GM21786 (cell line): ENCODE measurements around the gene EFR3B.
"Not testable (repeated sequence)": the region's sequence is repeated elsewhere in the genome, so short reads cannot be mapped to it uniquely, and the experiment has no call there.

ENCODE experiments used
- ATAC-seq: cut with Tn5 transposase; IDR thresholded peaks from one replicate; pipeline ENCODE4 v1.9.1; 2021; ENCODE audit not compliant: unreplicated experiment

EFR3B gene

DNA sequence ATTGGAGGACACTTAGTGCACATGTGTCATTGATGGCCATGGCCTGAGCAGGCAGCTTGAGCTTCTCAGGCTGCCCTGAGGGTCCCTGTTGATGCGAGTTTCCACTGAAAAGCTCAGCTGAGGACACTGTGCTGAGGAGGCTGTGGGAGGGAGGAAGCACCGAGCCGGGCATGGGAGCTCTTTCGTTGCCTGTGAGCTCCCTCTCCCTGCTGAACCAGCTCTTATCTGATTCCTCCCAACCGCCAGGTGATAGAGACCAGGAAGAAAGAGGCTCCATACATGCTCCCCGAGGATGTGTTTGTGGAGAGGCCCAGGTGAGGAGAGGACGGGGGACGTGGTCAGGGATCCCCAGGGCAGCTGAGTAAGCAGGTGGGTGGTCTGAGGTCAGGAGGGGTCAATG is 99.2 kb downstream of the EFR3B start:
- no peak for ATAC-seq

DNA sequence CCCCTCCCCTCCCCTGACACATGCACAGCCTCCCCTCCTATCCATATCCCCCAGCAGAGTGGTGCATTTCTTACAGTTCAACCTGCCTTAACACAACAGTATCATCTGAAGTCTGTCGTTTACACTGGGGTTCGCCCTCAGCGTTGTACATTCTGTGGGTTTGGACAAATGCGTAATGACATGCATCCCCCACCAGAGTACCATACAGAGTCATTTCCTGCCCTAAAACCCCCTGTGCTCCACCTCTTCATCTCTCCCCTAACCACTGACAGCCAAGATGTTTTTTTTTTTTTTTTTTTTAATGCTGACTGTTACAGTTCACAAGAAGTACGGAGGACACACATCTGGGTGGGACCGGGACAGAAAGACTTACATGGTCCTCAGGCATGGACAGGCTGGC is 103.9 kb downstream of the EFR3B start:
- ATAC-seq = no peak

DNA sequence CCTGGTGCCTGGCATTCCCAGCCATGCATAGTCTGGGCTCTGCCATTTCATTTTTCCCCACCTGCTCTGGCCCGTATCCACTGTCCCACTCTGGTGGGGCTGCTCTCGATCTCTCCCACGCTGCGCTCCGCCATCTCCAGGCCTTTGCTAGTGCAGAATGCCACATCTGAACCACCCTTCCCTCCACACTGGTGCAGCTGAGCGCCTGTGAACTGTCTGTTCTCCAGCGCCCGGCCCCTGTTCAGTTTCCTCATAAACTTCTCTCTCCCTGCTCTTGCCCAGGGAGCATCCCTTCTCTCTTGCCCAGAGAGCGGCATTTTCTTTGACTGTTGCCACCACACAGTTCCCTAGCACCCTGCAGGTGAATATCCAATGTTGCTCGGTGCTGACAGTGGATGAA is 105.0 kb downstream of the EFR3B start:
- no peak for ATAC-seq

DNA sequence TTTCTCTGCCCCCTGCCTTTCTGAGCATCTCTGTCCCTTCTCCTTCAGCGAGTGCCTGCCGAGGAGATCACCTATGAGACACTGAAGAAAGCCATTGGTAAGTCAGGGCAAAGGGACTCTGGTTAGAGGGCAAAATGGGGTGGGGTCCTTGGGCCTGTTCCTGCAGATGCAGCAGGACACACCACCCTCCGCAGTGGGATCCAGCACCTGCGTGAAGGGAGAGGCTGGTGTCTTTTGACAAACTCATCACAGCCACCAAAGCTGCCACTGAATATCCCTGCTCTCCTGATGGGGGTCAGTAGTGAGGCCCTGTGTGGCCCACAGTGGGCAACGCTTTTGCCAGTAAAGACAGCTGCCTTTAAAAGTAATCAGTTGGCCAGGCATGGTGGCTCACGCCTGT is 107.8 kb downstream of the EFR3B start:
- ATAC-seq = no peak

DNA sequence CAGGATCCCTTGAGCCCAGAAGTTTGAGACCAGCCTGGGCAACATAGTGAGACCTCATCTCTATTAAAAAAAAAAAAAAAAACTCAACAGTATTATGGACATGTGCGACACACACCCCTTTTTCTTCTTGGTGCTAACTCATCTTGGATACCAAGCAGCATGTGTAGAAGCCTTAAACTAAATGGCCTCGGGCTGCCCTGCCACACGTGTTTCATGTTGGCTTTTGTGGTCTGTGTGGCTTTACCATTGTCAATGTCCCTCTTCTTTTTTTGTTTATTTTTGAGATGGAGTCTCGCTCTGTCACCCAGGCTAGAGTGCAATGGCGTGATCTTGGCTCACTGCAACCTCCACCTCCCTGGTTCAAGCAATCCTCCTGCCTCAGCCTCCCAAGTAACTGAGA is 109.1 kb downstream of the EFR3B start:
- ATAC-seq = not testable (repeated sequence)

DNA sequence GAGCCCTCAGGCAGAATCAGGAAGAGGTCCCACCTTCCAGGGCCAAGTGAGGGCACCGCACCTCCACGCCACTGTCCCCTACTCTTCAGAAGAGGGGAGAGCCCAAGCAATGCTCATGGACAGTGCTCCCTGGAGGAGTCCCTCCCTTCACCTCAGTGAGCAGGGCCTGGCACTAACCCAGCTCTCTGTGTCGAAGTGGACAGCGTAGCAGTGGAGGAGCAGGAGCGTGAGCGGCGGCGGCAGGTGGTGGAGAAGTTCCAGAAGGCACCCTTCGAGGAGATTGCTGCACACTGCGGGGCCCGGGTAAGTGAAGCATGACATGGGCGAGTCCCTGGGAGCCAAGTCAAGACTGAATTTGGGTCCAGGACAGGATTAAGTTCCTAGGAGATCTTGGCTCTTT is 109.8 kb downstream of the EFR3B start:
- ATAC-seq = no peak

DNA sequence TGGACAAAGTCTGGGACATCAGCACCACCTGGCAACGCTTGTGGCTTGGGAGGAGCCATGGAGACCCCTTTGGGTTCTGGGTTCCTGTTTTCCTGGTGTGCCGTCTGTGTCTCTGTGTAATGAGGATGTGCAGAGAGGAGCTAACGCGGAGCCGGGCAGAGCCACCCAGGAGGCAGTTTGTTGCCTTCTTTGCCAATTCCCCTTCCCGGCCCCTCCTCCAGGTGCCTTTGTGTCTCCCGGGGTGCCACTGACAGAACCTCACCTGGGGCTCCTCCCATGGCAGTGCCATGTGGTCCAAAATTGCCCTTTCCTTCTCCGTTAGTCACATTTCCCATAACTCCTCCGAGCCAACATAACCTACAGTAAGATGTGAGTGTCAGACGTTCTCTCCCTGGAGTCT is 113.5 kb downstream of the EFR3B start:
- ATAC-seq = no peak

DNA sequence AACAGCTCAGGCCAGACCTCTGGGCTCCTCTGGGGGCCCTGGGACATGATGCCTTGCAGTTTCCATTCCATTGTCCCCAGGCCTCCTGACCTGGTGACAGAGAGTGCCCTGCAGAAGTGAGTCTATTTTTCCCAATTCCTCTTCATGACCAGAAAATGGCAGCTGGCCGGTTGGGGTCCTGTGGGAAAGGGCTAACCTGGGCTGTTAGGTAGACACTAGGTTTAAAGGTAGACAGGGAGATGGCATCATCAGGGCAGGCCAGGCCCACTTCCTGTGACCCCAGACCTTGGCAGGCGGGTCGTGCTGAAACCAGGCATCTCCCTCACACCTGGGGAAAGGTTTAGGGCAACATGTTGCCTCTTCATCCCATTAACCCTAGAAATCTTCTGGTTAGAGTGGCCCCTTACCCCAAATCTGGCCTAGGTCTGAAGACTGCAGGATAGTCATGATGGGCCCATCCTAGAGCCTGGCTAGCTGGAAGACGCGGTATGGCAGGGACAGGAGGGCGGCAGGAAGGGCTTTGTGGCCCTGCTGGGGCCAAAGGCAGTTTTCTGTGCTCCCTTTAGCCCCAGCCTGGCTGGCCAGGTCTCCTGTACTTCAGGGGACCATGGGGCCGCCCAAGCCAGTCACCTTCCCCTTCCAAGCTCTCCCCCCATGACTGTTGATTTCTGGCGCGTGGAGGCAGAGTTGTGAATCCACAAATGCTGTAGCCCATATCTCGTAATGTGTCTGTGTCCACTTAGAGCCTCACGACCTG is 116.4 kb downstream of the EFR3B start:
- ATAC-seq = no peak

DNA sequence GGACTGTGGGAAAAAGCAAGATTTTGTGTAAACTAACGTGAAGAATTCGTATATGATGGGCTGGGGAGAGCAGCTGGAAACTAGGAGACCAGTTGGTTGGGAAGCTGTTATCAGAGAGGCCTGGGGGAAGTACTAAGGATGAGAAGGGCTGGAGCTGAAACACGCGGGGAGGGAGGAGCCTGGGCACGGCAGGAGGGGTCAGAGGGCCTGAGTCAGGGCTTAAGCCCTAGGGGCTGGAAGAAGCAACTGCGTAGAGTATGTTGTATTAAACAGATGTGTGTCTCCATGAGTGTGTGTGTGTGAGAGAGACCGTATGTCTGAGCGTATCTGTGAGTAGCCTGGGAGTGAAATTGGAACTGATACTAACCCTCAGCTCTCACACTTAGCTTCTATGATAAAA is 118.1 kb downstream of the EFR3B start:
- no peak for ATAC-seq

DNA sequence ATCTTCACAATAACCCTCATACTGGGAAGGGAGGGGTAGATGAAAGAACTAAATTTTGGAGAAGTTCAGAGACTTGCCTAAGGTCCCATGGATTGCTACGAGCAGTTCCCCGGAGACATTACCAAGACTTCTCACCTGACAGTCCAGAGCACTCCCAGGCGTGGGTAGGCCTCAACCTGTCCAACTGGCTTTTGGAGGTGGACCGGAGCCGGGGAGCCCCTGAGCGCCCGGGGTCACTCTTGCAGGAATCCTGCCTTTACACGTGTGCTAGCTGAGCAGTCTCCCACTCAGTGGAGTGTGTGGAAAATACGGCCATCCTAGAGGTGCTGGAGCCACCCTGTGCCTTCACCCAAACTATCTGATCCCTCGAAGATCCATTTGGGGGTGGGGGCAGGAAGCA is 118.5 kb downstream of the EFR3B start:
- ATAC-seq = no peak

DNA sequence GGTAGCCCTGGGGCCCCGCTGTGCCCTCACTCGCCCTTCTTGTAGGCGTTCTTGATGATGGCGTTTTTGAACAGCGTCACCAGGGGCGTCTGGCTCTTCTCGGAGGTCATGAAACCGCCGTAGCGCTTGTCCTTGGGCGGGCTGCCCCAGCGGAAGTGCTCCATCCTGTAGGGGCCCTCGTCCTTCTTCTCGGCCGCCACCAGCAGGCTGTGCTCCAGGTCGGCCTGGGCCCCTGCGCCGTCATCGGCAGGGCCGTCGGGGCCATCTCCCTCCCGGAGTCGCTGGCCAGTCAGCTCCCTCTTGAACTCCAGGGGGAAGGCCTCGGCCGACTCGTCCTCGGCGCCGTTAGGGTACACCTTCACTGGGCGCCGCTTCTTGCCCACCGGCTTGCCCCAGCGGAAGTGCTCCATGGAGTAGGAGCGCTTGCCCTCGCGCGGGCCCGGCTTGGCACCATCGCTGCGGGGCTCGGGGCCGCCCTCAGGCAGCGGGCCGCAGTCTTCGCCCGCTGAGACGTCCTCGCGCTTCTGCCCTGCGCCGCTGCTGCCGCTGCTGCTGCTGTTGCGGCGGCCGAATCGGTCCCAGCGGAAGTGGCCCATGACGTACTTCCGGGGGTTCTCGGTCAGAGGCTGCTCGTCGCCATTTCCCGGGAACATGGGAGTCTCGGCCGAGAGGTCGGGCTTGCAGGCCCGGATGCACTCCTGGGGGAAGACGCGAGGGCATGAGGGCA is 119.3 kb downstream of the EFR3B start:
- no peak for ATAC-seq

DNA sequence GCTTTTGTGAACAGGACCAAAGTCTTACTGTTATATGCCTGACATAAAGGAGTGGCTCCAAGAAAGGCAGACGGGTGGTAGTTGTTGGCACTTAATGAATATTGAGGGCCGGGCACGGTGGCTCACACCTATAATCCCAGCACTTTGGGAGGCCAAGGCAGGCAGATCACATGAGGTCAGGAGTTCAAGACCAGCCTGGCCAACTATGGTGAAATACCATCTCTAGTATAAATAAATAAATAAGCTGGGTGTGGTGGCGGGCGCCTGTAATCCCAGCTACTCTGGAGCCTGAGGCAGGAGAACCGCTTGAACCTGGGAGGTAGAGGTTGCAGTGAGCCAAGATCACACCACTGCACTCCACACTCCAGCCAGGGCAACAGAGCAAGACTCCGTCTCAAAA is 120.2 kb downstream of the EFR3B start:
- ATAC-seq = not testable (repeated sequence)

DNA sequence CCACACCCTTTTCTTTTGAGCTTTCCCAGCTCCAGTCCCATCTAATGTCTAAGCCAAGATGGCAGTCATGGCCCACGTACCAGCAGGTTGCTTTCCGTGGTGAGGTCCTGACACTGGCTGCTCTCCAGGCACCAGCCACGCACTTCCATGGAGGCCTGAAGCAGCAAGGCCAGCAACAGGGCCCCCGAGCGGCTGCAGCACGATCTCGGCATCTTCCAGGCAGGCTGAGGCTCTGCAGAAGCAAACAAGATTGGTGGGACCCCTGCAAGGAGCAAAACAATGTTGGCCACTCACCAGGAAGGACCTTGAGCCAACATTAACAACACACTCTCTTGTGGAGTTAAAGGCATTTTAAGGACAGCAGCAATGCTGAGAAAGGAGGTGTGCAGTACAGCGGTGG is 122.7 kb downstream of the EFR3B start:
- ATAC-seq = no peak

DNA sequence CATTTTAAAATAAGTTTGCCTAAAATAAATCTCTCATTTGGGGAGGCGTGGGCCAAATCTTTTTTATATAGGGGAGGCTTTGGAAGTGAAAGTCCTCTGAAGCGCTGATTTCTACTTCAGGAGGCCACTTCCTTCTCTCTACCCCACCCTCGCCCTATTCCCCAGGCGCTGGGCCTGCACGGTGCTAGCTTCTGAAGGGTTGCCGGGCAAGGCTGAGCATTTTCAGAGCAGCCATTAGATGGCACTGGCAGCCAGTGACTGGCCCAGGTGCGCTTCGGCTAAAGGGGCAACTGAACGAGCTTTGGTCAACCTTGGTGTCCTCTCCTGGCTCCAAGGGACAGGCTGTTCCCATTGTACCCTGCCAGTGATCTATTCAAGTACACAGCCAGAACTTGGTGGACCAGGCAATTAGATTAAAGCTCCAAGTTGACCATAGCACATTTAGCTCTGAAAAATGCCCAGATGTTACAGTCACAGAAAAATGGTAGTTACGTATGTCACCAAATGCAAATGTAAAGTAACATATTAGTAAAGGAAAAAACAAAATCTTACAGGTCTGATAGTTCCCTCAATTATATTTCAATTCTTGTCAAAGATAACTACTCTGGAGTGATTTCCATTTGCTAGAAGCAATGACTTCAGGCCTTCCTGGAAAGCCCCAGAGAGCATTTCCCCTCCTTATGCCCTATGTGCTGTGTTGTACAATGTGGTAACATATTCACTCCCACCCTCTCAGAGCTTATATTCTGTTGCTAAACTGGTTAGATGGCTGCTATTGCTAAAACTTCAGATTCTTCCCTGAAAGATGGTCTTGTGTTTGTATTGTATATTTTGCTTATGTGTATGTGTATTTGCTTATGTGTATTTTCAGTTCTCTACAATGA is 124.4 kb downstream of the EFR3B start:
- peak; percentile 89 for ATAC-seq

DNA sequence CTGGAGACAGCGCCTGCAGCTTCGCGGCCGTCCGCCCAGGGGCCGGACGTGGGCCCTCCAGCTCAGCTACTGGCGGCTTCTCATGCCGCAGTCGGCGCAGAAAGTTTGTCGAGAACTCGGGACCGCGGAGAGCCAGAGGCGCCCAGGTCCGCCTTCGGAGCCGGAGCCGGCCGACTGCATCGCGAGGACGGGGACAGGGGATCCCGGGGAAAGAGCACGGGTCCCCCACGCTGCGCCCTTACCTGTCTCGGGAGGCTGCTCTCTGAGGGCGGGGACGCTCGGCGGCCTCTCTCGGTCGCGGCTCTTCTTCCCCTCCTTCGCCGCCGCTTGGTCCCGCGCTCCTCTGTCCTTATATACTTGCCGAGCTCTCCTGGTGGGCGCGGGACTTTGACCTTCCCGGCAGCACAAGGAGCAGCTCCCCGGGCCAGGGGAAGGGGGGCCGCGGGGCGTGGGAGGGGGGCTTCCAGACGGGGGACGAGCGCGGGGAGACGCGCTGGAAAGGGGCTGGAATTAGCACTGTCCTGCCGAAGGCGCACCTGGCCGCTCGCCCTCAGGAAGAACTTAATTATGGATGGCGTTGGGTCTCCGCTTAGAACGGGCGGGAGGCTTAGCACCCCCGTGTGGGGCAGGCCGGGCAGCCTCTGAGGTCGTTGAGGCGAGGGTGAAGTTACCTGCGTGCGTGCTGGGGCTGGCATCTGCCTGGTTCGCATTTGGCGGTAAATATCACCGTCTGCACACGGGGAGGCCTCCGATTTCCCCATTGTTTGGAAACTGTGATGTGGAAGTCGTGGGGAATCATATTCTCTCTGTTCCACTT is 126.6 kb downstream of the EFR3B start, which contains the start of gene POMC:
TSS of gene POMC (minus strand) at position 325 of the 817 bp plus-strand sequence. CDS start 3,808 bp downstream, outside the sequence.
- ATAC-seq = no peak

DNA sequence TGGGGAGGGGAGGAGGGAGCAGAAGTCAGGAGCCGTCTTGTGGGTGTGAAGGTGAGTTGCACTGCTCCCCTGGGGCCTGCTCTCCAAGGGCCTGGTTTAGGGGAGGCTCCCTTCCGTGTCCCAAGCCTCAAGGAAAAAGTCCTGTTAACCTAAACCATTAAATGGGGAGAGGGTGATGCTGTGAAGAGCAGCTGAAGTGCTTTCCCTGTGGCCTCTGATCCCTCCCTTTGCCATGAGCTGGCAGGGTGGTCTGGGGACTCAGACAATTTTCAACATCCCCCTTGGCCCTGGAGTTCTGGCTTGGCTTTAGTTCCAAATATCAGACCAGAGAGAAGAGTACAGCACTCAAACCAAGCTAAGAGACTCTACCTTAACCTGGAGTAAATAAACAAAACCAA is 127.2 kb downstream of the EFR3B start:
- ATAC-seq = no peak

DNA sequence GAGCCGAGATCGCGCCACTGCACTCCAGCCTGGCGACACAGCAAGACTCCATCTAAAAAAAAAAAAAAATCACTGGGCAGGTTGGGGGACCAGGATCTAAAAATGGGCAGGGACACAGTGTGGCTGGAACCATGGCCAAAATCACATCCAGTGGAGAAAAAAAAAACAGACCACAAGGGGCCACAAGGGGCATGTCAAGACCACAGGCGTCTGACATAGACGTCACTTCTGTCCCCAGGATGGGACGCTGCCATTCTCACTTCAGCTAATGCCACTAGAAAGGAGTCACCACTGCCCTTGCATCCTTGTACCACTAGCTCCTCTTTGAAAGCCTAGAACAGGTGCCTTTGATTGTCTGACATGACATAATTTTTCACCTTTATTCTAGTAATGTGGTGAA is 129.0 kb downstream of the EFR3B start:
- ATAC-seq = no peak

DNA sequence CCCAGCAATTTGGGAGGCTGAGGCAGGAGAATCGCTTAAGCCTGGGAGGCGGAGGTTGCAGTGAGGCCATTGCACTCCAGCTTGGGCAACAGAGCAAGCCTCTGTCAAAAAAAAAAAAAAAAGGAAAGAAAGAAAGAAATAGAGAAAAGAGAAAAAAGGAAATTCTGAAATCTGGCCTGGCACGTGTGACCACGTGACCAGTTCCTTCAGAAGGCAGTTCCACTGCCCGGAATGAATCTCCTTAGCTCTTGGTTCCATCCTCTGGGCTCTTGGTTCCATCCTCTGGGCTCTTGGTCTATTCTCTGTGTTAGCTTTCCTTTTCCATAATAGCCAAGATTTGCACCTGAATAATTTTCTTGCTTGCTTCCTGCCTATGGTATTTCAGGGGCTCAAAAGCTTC is 131.8 kb downstream of the EFR3B start:
- ATAC-seq = no peak

DNA sequence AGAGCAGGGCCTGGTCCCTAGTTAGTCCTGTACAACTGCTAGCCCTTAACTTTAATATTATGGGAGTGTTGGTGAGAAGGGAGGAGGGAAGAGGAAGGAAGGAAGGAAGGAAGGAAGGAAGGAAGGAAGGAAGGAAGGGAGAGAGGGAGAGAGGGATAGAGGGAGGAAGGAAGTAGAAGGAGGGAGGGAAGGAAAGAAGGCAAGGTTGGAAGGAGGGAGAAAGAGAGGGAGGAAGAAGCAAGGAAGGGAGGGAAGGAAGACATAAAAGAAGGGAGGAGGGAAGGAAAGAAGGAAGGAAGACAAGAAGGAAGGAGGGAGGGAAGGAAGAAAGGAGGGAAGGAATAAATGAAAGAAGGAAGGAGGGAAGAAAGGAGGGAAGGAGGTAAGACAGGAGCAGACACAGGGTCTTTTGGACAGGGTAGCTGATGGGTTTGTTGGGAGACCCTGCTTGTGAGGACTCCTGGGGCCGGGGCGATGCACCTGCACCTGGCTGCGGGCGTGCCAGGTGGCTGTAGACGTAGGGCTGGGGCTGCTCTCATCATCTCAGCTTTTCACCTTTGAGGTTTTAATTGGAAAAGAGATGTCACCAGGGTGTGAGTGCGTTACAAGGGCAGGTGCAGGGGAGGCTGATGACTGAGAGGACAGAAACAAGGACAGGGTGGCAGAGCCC is 132.5 kb downstream of the EFR3B start:
- no peak for ATAC-seq

DNA sequence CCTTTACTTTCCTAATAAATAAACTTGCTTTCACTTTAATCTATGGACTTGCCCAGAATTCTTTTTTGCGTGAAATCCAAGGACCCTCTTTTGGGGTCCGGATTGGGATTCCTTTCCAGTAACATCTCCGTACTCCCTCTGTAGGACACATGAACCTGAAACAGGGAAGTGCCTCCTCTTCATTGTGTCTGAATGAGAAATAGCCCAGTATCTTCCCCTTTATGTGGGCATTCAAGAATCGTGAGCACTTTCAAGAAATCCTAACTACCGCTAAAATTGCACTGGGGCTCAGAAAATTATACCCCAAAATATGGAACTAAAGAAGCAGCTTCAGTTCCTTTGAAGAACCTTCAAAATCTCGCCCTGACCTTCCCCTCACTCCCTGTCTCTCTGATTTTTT is 134.3 kb downstream of the EFR3B start:
- ATAC-seq = no peak
